T-cell (primary cell): ENCODE data around the gene CAMKK1. TPM values are rescaled to one million over a fixed set of nuclear protein-coding genes. Genes with fewer than 3 reads are reported as not detected.

ENCODE experiments used
- ATAC-seq, 4 experiments: fragments of 200-7000 bp in 3 of 4; fragments of 150-1000 bp in 1 of 4; cut with Tn5 transposase; replicated peaks in 1 of 4; 1 replicate in 3 of 4; 2 replicates in 1 of 4; pipeline ENCODE4 v1.10.0; 2021; ENCODE audit warnings: moderate library complexity in 3 of 4, mild to moderate bottlenecking in 2 of 4, moderate number of reproducible peaks in 1 of 4
- CTCF ChIA-PET, 2 donors: fragments of 300-600 bp; sonication (Branson Sonifier 250); formaldehyde crosslinking; loops; one replicate each; lab custom pipeline; 2022; ENCODE audit warnings: antibody characterized with exemption in 2 of 2; lab: Charles Lee
- POLR2A ChIA-PET, 2 donors: fragments of 300-600 bp; sonication (Branson Sonifier 250); formaldehyde crosslinking; loops; one replicate each; lab custom pipeline; 2022; ENCODE audit warnings: antibody characterized with exemption in 2 of 2; lab: Charles Lee
- DNase-seq, 35 experiments: peaks; one replicate each; pipeline versions ENCODE4 v3.0.0 to v3.0.0-alpha.2; 2013 to 2023
- H3K27ac ChIP-seq: one replicate; pipeline ENCODE4 v1.5.1; 2013; ENCODE audit warnings: low read length
- H3K27me3 ChIP-seq, 2 experiments: replicated peaks in 1 of 2; 1 replicate in 1 of 2; 2 replicates in 1 of 2; pipeline versions ENCODE4 v1.6.1 to v1.7.0; 2013; ENCODE audit warnings: low read length in 1 of 2, mixed read lengths in 1 of 2; ENCODE audit not compliant: control insufficient read depth in 2 of 2, insufficient read depth in 2 of 2; ENCODE audit errors: extremely low read depth in 1 of 2
- H3K36me3 ChIP-seq, 2 donors: 1 replicate in 1 of 2; 2 replicates in 1 of 2; pipeline versions ENCODE4 v1.6.1 to v1.7.0; 2013; ENCODE audit warnings: low read length in 1 of 2; ENCODE audit not compliant: control insufficient read depth in 2 of 2, insufficient read depth in 1 of 2; ENCODE audit errors: extremely low read depth in 1 of 2
- H3K4me1 ChIP-seq, 2 experiments: 1 replicate in 1 of 2; 2 replicates in 1 of 2; pipeline versions ENCODE4 v1.6.1 to v1.7.0; 2013; ENCODE audit warnings: low read length in 2 of 2, mixed read lengths in 1 of 2; ENCODE audit not compliant: insufficient read depth in 2 of 2, control insufficient read depth in 1 of 2; ENCODE audit errors: extremely low read depth in 1 of 2
- H3K4me3 ChIP-seq, 2 donors: 1 replicate in 1 of 2; 2 replicates in 1 of 2; pipeline versions ENCODE4 v1.5.1 to v1.7.0; 2013; ENCODE audit warnings: mild to moderate bottlenecking in 2 of 2, low read length in 1 of 2, moderate library complexity in 1 of 2; ENCODE audit not compliant: control insufficient read depth in 1 of 2; ENCODE audit errors: extremely low read depth in 1 of 2
- H3K9me3 ChIP-seq: 2 replicates; pipeline ENCODE4 v1.7.0; 2013
- H3K27ac Mint-ChIP-seq, 2 donors: one replicate each; pipeline ENCODE4 v1.8.0; 2020 to 2021; ENCODE audit warnings: mild to moderate bottlenecking in 2 of 2, mixed read lengths in 2 of 2
- H3K27me3 Mint-ChIP-seq, 2 donors: one replicate each; pipeline ENCODE4 v1.8.0; 2021 to 2022; ENCODE audit warnings: mixed read lengths in 2 of 2
- H3K36me3 Mint-ChIP-seq: one replicate; pipeline ENCODE4 v1.8.0; 2021; ENCODE audit warnings: mixed read lengths
- H3K4me1 Mint-ChIP-seq, 3 donors: one replicate each; pipeline ENCODE4 v1.8.0; 2020 to 2022; ENCODE audit warnings: mixed read lengths in 3 of 3, mild to moderate bottlenecking in 1 of 3
- H3K4me3 Mint-ChIP-seq, 3 donors: one replicate each; pipeline ENCODE4 v1.8.0; 2020 to 2022; ENCODE audit warnings: mild to moderate bottlenecking in 3 of 3, mixed read lengths in 3 of 3, moderate library complexity in 3 of 3
- H3K9me3 Mint-ChIP-seq, 3 donors: one replicate each; pipeline ENCODE4 v1.8.0; 2020 to 2022; ENCODE audit warnings: mixed read lengths in 3 of 3
- WGBS: methylation state at CpG from one replicate; pipeline ENCODE4 v1.1.5; 2013; ENCODE audit warnings: missing lambda C conversion rate; ENCODE audit not compliant: insufficient coverage; 5-methylcytosine and 5-hydroxymethylcytosine counted together
- total RNA-seq, 35 experiments: library from RNA in 6 of 35; stranded (reverse) in 6 of 35; fragments of 120-200 nt in 1 of 35; gene quantifications; one replicate each; pipeline versions ENCODE4 v1.2.1 to v1.2.4 and lab custom pipeline; 2013 to 2026

CAMKK1 gene
- total RNA-seq, 5 donors from 2014 or later (not counting 1 experiment from before 2014, with no cell fraction given): 5.3 to 11.0 (median 6.0) TPM

DNA sequence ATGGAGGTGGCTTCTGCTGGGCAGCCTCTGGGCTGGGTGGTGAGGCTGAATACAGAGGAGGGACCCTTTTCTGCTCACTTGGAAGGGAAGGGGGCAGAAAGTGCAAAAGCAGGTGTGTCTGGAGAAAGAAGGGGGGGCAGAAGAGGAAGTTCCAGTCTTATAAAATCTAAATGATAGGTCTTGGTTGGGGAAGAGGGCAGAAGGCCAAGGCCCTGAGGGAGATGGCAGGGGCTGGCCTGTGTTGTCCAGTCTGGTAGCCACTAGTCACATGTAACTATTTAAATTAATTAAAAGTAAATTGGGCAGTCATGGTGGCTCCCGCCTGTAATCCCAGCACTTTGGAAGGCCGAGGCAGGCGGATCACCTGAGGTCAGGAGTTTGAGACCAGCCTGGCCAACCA, 2.5 kb upstream of the CAMKK1 start:
- no peak overlapping the region for H3K27ac Mint-ChIP-seq
- Histone ChIP-seq H3K27ac (no peak overlapping the region), H3K9me3 (no peaks in the 10 kb centered on the region), H3K4me1 (peaks cover 6 to 26% of the 10 kb centered on the region in 2 experiments), H3K27me3 (no peaks in the 10 kb centered on the region), H3K36me3 (no peaks in the 10 kb centered on the region), H3K4me3 (no peak overlapping the region)
- ATAC-seq (no peak), DNase-seq (no peak)
- H3K27me3 Mint-ChIP-seq: no peaks in the 10 kb centered on the region
- peaks cover 26 to 27% (median 27%) of the 10 kb centered on the region in 3 donors for H3K4me1 Mint-ChIP-seq
- H3K9me3 Mint-ChIP-seq: no peaks in the 10 kb centered on the region
- no peaks in the 10 kb centered on the region for H3K36me3 Mint-ChIP-seq
- WGBS: no CpG with 5 or more reads among the region's 3 CpGs
- H3K4me3 Mint-ChIP-seq: no peak overlapping the region
- CTCF ChIA-PET: interaction anchor here in 1 of 2 donors (1.4 kb wide), 1 partner anchor 18 kb away, joined by 8 read pairs; no protein-coding TSS in a partner anchor
- POLR2A ChIA-PET: interaction anchor here in 1 of 2 donors (0.6 kb wide), 2 partner anchors 225 to 898 kb away, joined by 3 to 4 read pairs; no protein-coding TSS in a partner anchor

DNA sequence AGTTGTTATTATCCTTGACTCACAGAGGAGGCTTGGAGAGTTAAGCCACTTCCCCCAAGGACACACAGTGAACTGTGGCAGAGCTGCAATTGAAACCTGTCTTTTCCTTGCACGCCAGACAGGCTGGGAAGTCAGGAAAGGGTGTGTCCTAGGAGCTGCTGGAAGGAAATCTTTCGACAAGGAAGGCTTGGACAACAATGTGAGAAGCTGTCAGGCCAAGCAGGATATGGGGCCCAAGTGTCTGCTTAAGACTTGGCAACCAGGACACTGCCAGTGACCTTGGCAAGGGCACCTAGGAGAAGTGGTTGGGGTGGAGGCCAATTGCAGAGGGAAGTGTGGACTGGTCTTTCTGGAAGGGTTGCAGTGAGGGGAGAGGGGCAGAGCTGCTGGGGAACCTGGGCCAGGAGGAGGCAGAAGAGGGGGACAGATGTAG, 2.1 kb upstream of the CAMKK1 start:
- Mint-ChIP-seq H3K9me3 (no peaks in the 10 kb centered on the region), H3K36me3 (no peaks in the 10 kb centered on the region), H3K4me1 (peaks cover 28 to 29% (median 28%) of the 10 kb centered on the region in 3 donors), H3K4me3 (no peak overlapping the region), H3K27ac (peak overlapping the region in 1 of 2 donors; percentile 8), H3K27me3 (no peaks in the 10 kb centered on the region)
- Histone ChIP-seq H3K4me1 (peaks cover 6 to 26% of the 10 kb centered on the region in 2 experiments), H3K9me3 (no peaks in the 10 kb centered on the region), H3K27me3 (no peaks in the 10 kb centered on the region), H3K4me3 (no peak overlapping the region), H3K27ac (no peak overlapping the region), H3K36me3 (no peaks in the 10 kb centered on the region)
- 81% methylated on average over 2 of the region's 2 CpGs for WGBS
- ChIA-PET POLR2A (interaction anchor here in 1 of 2 donors (0.6 kb wide), 2 partner anchors 224 to 899 kb away, joined by 3 to 4 read pairs; no protein-coding TSS in a partner anchor), CTCF (interaction anchor here in 1 of 2 donors (1.1 to 1.4 kb wide), 2 partner anchors 19 to 49 kb away, joined by 3 to 8 read pairs; partner anchors contain the start of gene NCBP3)
- DNase-seq: no peak
- no peak for ATAC-seq

- CTCF ChIA-PET: interaction anchor here in 1 of 2 donors (1.1 to 1.4 kb wide), 2 partner anchors 20 to 48 kb away, joined by 3 to 8 read pairs; partner anchors contain the start of gene NCBP3
- H3K9me3 Mint-ChIP-seq: no peaks in the 10 kb centered on the region
- H3K36me3 Mint-ChIP-seq: no peaks in the 10 kb centered on the region
- Histone ChIP-seq H3K36me3 (no peaks in the 10 kb centered on the region), H3K4me3 (no peak overlapping the region), H3K27me3 (no peaks in the 10 kb centered on the region), H3K27ac (no peak overlapping the region), H3K4me1 (peaks cover 6 to 26% of the 10 kb centered on the region in 2 experiments), H3K9me3 (no peaks in the 10 kb centered on the region)
- DNase-seq (no peak), ATAC-seq (no peak)
- POLR2A ChIA-PET: interaction anchor here in 1 of 2 donors (0.5 to 0.7 kb wide), 2 partner anchors 19 to 69 kb away, joined by 3 read pairs; no protein-coding TSS in a partner anchor
- peaks cover 28 to 29% (median 28%) of the 10 kb centered on the region in 3 donors for H3K4me1 Mint-ChIP-seq
- 97% methylated on average over 4 of the region's 5 CpGs for WGBS
- no peaks in the 10 kb centered on the region for H3K27me3 Mint-ChIP-seq
- H3K27ac Mint-ChIP-seq: peak overlapping the region in 1 of 2 donors; percentile 83
- peak overlapping the region; percentile 71 to 81 (median 77) for H3K4me3 Mint-ChIP-seq
Measured at GRCh38 chr17:3894188-3894587, 1.3 kb upstream of the CAMKK1 start.

GRCh38 chr17:3893720-3894116, 865 bp upstream of the CAMKK1 start:
- ATAC-seq (no peak), DNase-seq (no peak)
- Mint-ChIP-seq H3K27me3 (no peaks in the 10 kb centered on the region), H3K36me3 (no peaks in the 10 kb centered on the region), H3K27ac (peak overlapping the region; percentile 83 to 89), H3K4me3 (peak overlapping the region; percentile 71 to 81 (median 77)), H3K9me3 (no peaks in the 10 kb centered on the region), H3K4me1 (peaks cover 28 to 34% (median 30%) of the 10 kb centered on the region in 3 donors)
- Histone ChIP-seq H3K27ac (peak overlapping the region; percentile 55), H3K36me3 (no peaks in the 10 kb centered on the region), H3K9me3 (no peaks in the 10 kb centered on the region), H3K27me3 (no peaks in the 10 kb centered on the region), H3K4me1 (peaks cover 6 to 29% of the 10 kb centered on the region in 2 experiments), H3K4me3 (peak overlapping the region in 1 of 2 donors; percentile 56)
- ChIA-PET CTCF (interaction anchor here (0.6 to 1.4 kb wide), 3 partner anchors 20 to 52 kb away, joined by 3 to 8 read pairs (median 7); partner anchors contain the start of gene NCBP3 (in 1 of the 2)), POLR2A (interaction anchor here in 1 of 2 donors (0.5 to 0.7 kb wide), 2 partner anchors 19 to 69 kb away, joined by 3 read pairs; no protein-coding TSS in a partner anchor)
- whole genome bisulfite sequencing: 62% methylated on average over 5 of the region's 7 CpGs

DNA sequence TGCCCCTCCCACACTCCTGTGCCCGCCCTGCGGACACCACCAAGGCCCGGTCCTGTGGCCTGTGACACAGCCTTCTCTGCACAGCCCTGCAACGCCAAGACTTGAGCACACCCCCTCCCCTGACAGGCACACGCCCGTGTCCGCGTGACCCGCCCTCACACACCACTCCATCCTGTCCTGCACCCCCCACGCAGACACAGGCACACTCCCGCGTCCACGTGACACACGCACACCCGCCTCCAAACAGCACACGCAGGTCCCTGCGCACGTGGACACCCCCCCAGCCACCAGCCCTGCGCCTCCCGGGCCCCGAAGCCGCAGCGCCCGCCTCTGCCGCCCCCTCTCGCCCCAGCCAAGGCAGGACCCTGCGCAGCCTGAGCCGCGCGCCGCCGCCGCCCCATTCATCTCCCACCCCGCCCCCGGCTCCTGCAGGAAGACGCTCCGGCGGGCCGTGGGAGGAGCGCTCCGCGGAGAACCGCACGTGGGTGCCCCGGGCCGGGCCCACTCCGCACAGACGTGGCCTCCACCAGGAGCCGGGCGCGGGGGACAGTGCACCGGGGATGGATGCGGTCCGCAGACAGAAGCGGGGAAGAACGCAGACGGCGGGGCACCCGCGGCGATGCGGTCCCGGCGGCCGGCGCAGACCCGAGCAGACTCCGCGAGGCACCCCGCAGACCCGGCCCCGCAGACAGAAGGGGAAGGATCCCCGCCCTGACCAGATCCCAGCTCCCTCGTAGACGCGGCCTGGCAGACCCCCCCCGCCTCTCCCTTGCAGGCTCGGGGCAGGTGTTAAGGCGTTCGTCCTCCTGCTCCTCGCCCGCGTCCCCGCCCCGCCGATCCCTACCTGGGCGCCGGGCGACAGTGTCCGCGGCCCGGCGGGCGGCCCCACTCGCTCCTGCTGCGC, 506 bp downstream of the CAMKK1 start:
- Histone ChIP-seq H3K27ac (no peak overlapping the region), H3K4me1 (peaks cover 16 to 41% of the 10 kb centered on the region in 2 experiments)
- H3K4me1 Mint-ChIP-seq: peaks cover 39 to 43% (median 39%) of the 10 kb centered on the region in 3 donors

More for the DNA sequence above, 506 bp downstream of the CAMKK1 start:
- Histone ChIP-seq H3K27me3 (no peaks in the 10 kb centered on the region), H3K36me3 (no peaks in the 10 kb centered on the region), H3K9me3 (no peaks in the 10 kb centered on the region), H3K4me3 (peak overlapping the region; percentile 26 to 49)
- CTCF ChIA-PET: interaction anchor here in 1 of 2 donors (0.6 kb wide), 1 partner anchor 74 kb away, joined by 3 read pairs; no protein-coding TSS in a partner anchor
- H3K4me3 Mint-ChIP-seq: peak overlapping the region; percentile 71 to 84 (median 81)
- no peaks in the 10 kb centered on the region for H3K9me3 Mint-ChIP-seq
- no peaks in the 10 kb centered on the region for H3K36me3 Mint-ChIP-seq
- WGBS: under 1% methylated on average over 90 of the region's 96 CpGs
- H3K27ac Mint-ChIP-seq: peak overlapping the region in 1 of 2 donors; percentile 80
- POLR2A ChIA-PET: interaction anchor here (0.6 kb wide), 2 partner anchors 10 to 29 kb away, joined by 3 to 7 read pairs; no protein-coding TSS in a partner anchor
- ATAC-seq: peak; percentile 54 to 75 (median 60)
- DNase-seq: peak; percentile 53 to 92 (median 84)
- H3K27me3 Mint-ChIP-seq: no peaks in the 10 kb centered on the region
